GM19467 (cell line): ENCODE data around the gene ENKUR.
"Not testable (repeated sequence)": the region's sequence is repeated elsewhere in the genome, so short reads cannot be mapped to it uniquely, and the experiment has no call there.

Experiments
- ATAC-seq: cut with Tn5 transposase; IDR thresholded peaks from one replicate; pipeline ENCODE4 v1.9.1; 2021; ENCODE audit warnings: mild to moderate bottlenecking, moderate library complexity; ENCODE audit not compliant: unreplicated experiment

The ENKUR gene

DNA sequence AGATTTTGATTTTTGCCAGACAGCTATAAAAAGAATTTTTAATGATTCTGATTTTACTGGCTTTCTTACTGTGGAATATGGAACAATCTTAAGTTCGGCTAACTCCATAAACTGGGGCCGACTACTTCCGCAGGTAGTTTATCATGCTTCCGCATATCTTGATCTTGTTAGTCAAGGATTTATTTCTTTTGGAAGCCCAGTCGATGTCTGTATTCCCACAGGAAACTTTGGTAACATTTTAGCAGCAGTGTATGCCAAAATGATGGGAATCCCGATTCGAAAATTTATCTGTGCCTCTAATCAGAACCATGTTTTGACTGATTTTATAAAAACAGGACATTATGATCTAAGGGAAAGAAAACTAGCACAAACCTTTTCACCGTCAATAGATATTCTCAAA lies 8.6 kb upstream of the ENKUR start:
- ATAC-seq, result no peak

DNA sequence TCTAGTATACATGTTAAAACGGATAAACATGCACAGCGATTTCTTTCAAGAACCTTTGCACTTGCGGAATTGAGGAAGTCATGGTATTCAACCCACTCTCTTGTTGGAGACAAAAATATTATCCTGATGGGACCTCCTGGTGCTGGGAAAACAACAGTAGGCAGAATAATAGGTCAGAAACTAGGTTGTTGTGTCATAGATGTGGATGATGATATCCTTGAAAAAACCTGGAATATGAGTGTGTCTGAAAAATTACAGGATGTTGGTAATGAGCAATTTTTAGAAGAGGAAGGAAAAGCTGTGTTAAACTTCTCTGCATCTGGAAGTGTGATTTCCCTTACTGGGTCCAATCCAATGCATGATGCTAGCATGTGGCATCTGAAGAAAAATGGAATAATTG lies 7.3 kb upstream of the ENKUR start:
- no peak for ATAC-seq

DNA sequence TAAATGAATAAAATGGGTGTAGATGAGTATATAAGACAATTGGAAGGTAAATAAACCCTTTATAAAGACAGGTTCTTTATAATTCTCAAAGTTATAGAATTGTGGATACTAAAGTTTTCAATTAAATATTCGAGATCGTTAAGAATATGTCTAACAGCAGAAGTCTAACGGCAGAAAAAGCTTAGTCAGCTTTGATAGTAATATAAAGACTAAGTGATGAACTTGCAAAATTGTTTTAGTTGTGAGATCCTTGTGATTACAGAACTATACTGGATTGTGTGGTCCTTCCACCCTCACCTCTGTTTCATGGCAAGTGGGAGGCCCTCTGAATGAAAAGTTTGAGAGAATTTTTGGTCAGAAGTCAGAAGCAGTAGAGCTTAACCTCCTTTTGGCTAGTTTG lies 2.7 kb upstream of the ENKUR start:
- ATAC-seq, result no peak

GRCh38 chr10:25017661-25018060 lies 1.7 kb upstream of the ENKUR start:
- ATAC-seq, result no peak

- ATAC-seq, result peak; percentile 0
Observed at GRCh38 chr10:25017154-25017590, 1.2 kb upstream of the ENKUR start.

- peak; percentile 98 for ATAC-seq
Observed at GRCh38 chr10:25016376-25017153, 607 bp upstream of the ENKUR start, which contains the start of gene THNSL1. Gene THNSL1, plus strand, starts transcription at chr10:25016612. Its CDS starts 6,612 bp downstream, at chr10:25023224.

GRCh38 chr10:25014579-25014978 lies 1.4 kb downstream of the ENKUR start:
- no peak for ATAC-seq

DNA sequence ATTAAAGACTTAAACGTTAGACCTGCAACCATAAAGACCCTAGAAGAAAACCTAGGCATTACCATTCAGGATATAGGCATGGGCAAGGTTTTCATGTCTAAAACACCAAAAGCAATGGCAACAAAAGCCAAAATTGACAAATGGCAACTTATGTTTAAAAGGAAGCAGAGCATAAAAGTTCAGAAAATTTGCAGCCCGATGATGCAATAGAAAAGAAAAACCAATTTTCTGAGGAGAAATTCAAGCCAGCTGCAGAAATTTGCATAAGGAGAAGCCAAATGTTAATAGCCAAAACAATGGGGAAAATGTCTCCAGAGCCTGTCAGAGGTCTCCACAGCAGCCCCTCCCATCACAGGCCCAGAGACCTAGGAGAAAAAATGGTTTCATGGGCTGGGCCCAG lies 4.4 kb downstream of the ENKUR start:
- ATAC-seq, result not testable (repeated sequence)

DNA sequence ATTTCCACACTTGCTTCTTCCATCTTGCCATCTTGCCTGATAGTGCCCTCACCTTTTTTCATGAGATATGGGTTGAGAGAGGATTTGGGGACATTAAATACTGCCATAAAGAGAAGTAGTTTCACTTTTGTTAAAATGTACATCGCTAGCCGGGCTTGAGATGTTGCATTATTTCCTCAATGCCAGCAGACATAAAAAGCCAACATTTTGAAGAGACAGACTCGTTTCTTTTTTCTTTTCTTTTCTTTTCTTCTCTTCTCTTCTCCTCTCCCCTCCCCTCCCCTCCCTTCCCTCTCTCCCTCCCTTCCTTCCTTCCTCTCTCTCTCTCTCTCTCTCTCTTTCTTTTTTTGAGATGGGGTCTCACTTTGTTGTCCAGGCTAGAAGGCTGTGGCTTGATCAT lies 17.9 kb downstream of the ENKUR start:
- no peak for ATAC-seq

DNA sequence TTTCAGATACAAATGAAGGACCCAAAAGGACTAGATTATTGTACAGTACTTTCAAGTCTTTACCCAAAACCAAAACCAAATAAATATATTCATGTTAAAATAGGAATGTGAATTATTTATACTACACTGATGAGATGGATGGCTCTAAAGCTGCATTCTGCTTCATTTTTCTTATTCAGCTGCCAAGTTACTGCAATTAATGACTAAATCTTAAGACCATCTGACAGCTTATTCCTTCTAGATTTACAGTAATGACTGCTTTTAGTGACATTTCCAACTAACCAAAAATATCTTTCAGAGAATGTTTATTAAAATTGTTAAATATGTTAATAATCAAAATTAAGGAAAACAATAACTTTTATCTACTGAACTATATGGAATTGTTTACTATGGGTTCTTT lies 20.9 kb downstream of the ENKUR start:
- ATAC-seq, result no peak

GRCh38 chr10:24993237-24993958 lies 22.6 kb downstream of the ENKUR start:
- ATAC-seq, result no peak

- ATAC-seq, result no peak
Observed at GRCh38 chr10:24992512-24993133, 23.3 kb downstream of the ENKUR start.

- no peak for ATAC-seq
Observed at GRCh38 chr10:24991298-24991697, 24.7 kb downstream of the ENKUR start.

GRCh38 chr10:24989867-24990266 lies 26.1 kb downstream of the ENKUR start:
- ATAC-seq, result no peak

DNA sequence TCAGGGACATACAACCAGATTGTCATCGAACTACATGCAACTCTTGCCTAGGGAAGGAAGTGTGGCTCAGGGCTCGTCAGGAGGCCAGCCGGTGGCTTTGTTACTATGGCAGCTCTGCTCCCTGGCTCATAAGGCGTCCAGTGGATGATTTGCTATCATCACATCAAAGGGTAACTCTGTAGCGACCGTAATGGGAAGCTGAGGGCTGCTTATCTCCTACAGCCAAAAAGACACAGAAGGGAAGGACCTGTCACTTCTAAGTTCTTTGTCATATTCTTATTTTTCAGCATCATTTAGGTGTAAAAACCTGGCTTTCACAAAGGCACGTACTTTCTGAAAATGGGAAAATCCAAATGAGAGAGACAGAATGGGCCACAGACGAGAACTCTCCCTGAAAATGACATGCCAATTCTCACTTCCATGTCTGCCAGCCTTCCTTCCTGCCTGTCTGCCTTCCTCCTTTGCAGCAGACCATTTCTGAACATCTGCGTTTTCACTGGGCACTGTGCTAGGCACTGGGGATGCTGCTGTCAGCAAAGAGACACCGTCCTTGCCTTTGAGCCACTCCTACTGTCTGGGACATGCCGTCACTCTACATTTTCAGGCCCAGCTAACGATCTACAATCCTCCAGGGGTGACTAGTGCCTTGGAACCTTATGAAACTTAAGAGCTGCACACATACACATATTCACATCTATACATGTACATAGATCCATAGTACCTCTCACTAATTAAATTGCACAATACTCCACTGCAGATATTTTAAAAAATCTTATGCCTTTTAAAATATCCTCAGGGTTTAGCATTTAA lies 26.9 kb downstream of the ENKUR start:
- ATAC-seq, result no peak

- no peak for ATAC-seq
Observed at GRCh38 chr10:24984906-24985305, 31.1 kb downstream of the ENKUR start.

DNA sequence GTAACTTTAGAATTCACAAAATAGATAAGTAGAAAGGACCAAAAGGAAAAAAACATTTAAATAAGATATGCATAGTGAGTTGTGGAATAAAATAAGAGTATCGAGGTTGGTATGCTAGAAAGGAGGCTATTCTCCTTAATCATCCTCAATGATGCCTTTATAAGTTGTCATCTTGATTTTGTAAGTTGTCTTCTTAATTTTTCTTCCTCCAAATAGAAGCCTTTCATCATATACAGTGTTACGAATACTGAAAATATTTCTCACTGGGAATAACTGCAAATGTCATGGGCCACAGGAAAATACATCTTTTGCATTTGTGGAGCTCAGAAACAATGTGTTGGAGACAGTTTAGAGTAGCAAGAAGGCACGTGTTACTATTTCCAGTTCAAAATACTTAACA lies 32.0 kb downstream of the ENKUR start:
- ATAC-seq, result no peak

- no peak for ATAC-seq
Observed at GRCh38 chr10:24983130-24983529, 32.8 kb downstream of the ENKUR start.

DNA sequence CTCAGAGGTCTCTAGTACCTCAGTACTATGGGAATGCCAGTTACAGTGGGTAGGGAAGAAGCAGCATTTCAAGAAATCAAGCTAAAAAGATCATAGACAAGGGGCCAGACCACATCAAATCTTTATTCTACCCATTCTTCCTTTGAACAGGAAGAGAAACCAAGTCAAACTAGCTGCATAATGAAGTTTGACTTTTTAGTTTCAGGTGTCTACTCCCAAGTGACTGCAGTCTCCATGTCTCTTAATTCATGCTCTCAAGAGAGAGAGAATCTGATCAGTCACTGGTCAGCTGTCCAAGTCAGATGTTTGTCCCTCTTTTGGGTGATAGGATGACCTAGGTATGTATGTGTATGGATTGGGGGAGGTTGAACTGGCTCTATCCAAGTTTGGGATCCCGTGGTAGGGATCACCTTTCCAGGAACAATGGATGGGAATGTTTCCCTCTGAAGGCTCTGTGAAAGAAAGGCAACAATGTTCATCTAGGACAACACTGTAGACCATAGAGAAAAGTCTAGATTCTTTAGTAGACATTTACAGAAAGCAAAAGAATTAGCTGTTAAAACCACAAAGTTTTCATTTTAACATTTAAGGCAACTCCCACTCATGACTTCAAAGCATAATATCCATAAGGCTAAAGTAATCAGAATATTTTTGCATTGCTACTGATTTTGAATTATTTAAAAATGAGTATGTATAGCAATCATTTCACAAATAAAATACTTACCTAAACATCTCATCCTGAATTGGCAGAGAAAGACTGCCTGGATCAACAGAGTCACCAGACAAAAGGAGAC lies 33.4 kb downstream of the ENKUR start:
- peak; percentile 66 for ATAC-seq

- no peak for ATAC-seq
Observed at GRCh38 chr10:24981161-24981710, 34.7 kb downstream of the ENKUR start.
